Vagina (tissue), 2 donors: ENCODE data around the gene ZNF683.

Source experiments
- POLR2A ChIP-seq, 2 donors: fragments of 450-650 bp; IDR thresholded peaks; one replicate each; pipeline ENCODE4 v1.6.1; 2017; ENCODE audit warnings: antibody characterized with exemption in 2 of 2, mild to moderate bottlenecking in 2 of 2, moderate library complexity in 2 of 2
- TF ChIP-seq, protein P1 (sequence below), 3 experiments: fragments of 450-650 bp in 2 of 3; fragments of 200-600 bp in 1 of 3; sonication (generic) in 1 of 3; IDR thresholded peaks; one replicate each; pipeline ENCODE4 v1.5.1; 2017 to 2019; ENCODE audit warnings: antibody characterized with exemption in 3 of 3, mild to moderate bottlenecking in 2 of 3, moderate library complexity in 2 of 3

DNA sequence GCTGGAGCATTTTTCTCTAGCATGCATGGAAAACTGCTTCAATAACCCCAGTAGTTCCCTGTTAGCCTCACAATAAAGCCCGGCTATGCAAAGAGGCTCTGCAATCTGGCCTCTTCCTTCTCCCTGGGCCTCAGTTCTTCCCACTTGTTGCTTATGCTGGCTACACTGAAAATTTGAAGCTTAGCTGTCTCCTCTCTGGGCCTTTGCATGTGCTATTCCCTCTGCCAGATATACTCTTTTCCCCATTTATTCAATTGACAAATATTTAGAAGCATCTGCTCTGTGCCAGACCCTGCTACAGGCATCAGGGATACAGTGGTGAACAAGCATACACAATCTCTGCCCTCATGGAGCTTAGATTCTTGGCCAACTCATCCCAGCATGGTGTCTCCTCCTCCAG, 33.9 kb downstream of the ZNF683 start:
- TF ChIP-seq, protein P1, sequence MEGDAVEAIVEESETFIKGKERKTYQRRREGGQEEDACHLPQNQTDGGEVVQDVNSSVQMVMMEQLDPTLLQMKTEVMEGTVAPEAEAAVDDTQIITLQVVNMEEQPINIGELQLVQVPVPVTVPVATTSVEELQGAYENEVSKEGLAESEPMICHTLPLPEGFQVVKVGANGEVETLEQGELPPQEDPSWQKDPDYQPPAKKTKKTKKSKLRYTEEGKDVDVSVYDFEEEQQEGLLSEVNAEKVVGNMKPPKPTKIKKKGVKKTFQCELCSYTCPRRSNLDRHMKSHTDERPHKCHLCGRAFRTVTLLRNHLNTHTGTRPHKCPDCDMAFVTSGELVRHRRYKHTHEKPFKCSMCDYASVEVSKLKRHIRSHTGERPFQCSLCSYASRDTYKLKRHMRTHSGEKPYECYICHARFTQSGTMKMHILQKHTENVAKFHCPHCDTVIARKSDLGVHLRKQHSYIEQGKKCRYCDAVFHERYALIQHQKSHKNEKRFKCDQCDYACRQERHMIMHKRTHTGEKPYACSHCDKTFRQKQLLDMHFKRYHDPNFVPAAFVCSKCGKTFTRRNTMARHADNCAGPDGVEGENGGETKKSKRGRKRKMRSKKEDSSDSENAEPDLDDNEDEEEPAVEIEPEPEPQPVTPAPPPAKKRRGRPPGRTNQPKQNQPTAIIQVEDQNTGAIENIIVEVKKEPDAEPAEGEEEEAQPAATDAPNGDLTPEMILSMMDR (IDR thresholded peaks at IDR 0.05), result no peak
- no peak for TF ChIP-seq POLR2A (IDR thresholded peaks at IDR 0.05)
